HepG2 (cell line): ENCODE measurements around the gene C10orf53. TPM values are rescaled to one million over a fixed set of nuclear protein-coding genes. Genes with fewer than 3 reads are reported as not detected.

Experiments
- ATAC-seq: fragments of 200-7000 bp; cut with Tn5 transposase; 3 replicates; pipeline ENCODE4 v1.9.1; 2020; ENCODE audit warnings: mild to moderate bottlenecking, moderate library complexity
- BruUV-seq: library from RNA; stranded (reverse); fragments of 400-500 nt; replicated peaks from 2 replicates; lab custom pipeline; 2021; lab: Mats Ljungman, UMichigan
- CTCF ChIA-PET: fragments of 300-600 bp; formaldehyde crosslinking; extraction: SDS; loops from one replicate; lab custom pipeline; 2021; ENCODE audit warnings: low total read pairs, inconsistent platforms, low intra/inter-chr PET ratio; lab: Yijun Ruan, JAX
- POLR2A ChIA-PET: fragments of 350-600 bp; sonication (Branson Sonifier 250); formaldehyde crosslinking; loops from one replicate; lab custom pipeline; 2020; ENCODE audit warnings: antibody characterized with exemption, inconsistent platforms; lab: Yijun Ruan, JAX
- DNase-seq: peaks from one replicate; pipeline ENCODE4 v3.0.0-alpha.2; 2015; ENCODE audit warnings: low spot score
- FAIRE-seq: peaks from 3 replicates; lab custom pipeline; 2011; peaks lifted over from hg19 to GRCh38; lab: Jason Lieb, UNC
- H2AFZ ChIP-seq: one replicate; pipeline ENCODE4 v1.6.1; 2011; ENCODE audit warnings: low read length, inconsistent platforms
- H3K27ac ChIP-seq: fragments of 300-600 bp; 3 replicates; pipeline ENCODE4 v1.8.0; 2011; ENCODE audit warnings: mixed run types, mild to moderate bottlenecking, mixed read lengths, low read length, inconsistent platforms; ENCODE audit not compliant: insufficient read depth; ENCODE audit errors: extremely low read length
- H3K27me3 ChIP-seq, 2 experiments: fragments of 200-600 bp in 1 of 2; 2 replicates in 1 of 2; 3 replicates in 1 of 2; pipeline versions ENCODE4 v1.6.0 to v1.8.0; 2011; ENCODE audit warnings: low read length in 2 of 2, mild to moderate bottlenecking in 2 of 2, moderate library complexity in 2 of 2, inconsistent platforms in 1 of 2; ENCODE audit not compliant: insufficient read depth in 2 of 2, control insufficient read depth in 1 of 2
- H3K36me3 ChIP-seq, 2 experiments: fragments of 200-600 bp in 1 of 2; replicated peaks in 1 of 2; 2 replicates in 1 of 2; 3 replicates in 1 of 2; pipeline versions ENCODE4 v1.5.1 to v1.8.0; 2011; ENCODE audit warnings: low read length in 2 of 2, inconsistent platforms in 1 of 2; ENCODE audit not compliant: insufficient read depth in 2 of 2, control insufficient read depth in 1 of 2
- H3K4me1 ChIP-seq: 2 replicates; pipeline ENCODE4 v1.5.1; 2012; ENCODE audit warnings: low read length, inconsistent platforms; ENCODE audit not compliant: insufficient read depth
- H3K4me2 ChIP-seq: 2 replicates; pipeline ENCODE4 v1.6.0; 2011; ENCODE audit warnings: low read depth, low read length, inconsistent platforms
- H3K4me3 ChIP-seq, 3 experiments: fragments of 200-600 bp in 1 of 3; sonication (generic), shearing (Covaris generic) in 1 of 3; replicated peaks in 1 of 3; 2 replicates each; pipeline ENCODE4 v1.5.1; 2011 to 2016; ENCODE audit warnings: low read length in 3 of 3, inconsistent platforms in 2 of 3, low read depth in 2 of 3, mild to moderate bottlenecking in 2 of 3, control low read depth in 1 of 3, mixed read lengths in 1 of 3; ENCODE audit not compliant: insufficient read depth in 1 of 3
- H3K79me2 ChIP-seq: one replicate; pipeline ENCODE4 v1.6.1; 2011; ENCODE audit warnings: low read length, inconsistent platforms; ENCODE audit not compliant: insufficient read depth
- H3K9ac ChIP-seq: 2 replicates; pipeline ENCODE4 v1.6.0; 2011; ENCODE audit warnings: mild to moderate bottlenecking, low read depth, low read length, inconsistent platforms; ENCODE audit not compliant: insufficient read depth
- H3K9me3 ChIP-seq: 2 replicates; pipeline ENCODE4 v1.5.1; 2012; ENCODE audit warnings: mild to moderate bottlenecking, low read length
- H4K20me1 ChIP-seq: 2 replicates; pipeline ENCODE4 v1.6.0; 2011; ENCODE audit warnings: inconsistent platforms, mild to moderate bottlenecking, low read length, moderate library complexity; ENCODE audit not compliant: insufficient read depth
- CBX1 ChIP-seq: IDR thresholded peaks from one replicate; pipeline ENCODE4 v1.6.1; 2016; ENCODE audit warnings: antibody characterized with exemption, low read depth
- JDP2 ChIP-seq: sonication (generic); formaldehyde crosslinking; IDR thresholded peaks from 2 replicates; pipeline ENCODE4 v1.8.1; 2022; ENCODE audit warnings: missing genetic modification reagents, borderline replicate concordance
- KDM2A ChIP-seq: sonication (generic); formaldehyde crosslinking; IDR thresholded peaks from 2 replicates; pipeline ENCODE4 v1.4.0; 2020; ENCODE audit warnings: low read depth, missing genetic modification reagents, borderline replicate concordance
- KLF13 ChIP-seq: sonication (generic); formaldehyde crosslinking; IDR thresholded peaks from 2 replicates; pipeline ENCODE4 v1.4.0; 2020; ENCODE audit warnings: mild to moderate bottlenecking, missing genetic modification reagents
- MTA3 ChIP-seq: sonication (generic); formaldehyde crosslinking; IDR thresholded peaks from 2 replicates; pipeline ENCODE4 v1.4.0; 2020; ENCODE audit warnings: missing genetic modification reagents
- NCOA5 ChIP-seq: sonication (generic); formaldehyde crosslinking; IDR thresholded peaks from 2 replicates; pipeline ENCODE4 v1.4.0; 2020; ENCODE audit warnings: missing genetic modification reagents
- NFYC ChIP-seq: IDR thresholded peaks from 2 replicates; pipeline ENCODE4 v1.6.1; 2016; ENCODE audit warnings: missing genetic modification reagents, missing compliant biosample characterization
- RFXAP ChIP-seq: sonication (generic); formaldehyde crosslinking; IDR thresholded peaks from 2 replicates; pipeline ENCODE4 v1.4.0; 2020; ENCODE audit warnings: missing genetic modification reagents, borderline replicate concordance
- SMAD3 ChIP-seq: sonication (generic); formaldehyde crosslinking; IDR thresholded peaks from 2 replicates; pipeline ENCODE4 v1.4.0; 2020; ENCODE audit warnings: missing genetic modification reagents
- TMF1 ChIP-seq: sonication (generic); formaldehyde crosslinking; IDR thresholded peaks from 2 replicates; pipeline ENCODE4 v1.8.1; 2022; ENCODE audit warnings: low read depth, missing genetic modification reagents
- ZNF570 ChIP-seq: sonication (generic); formaldehyde crosslinking; IDR thresholded peaks from 2 replicates; pipeline ENCODE4 v1.4.0; 2020; ENCODE audit warnings: mild to moderate bottlenecking, missing genetic modification reagents, borderline replicate concordance
- WGBS: methylation state at CpG from one replicate; pipeline ENCODE4 v1.1.6; 2017; ENCODE audit warnings: low lambda C conversion rate; 5-methylcytosine and 5-hydroxymethylcytosine counted together
- in situ Hi-C: cut with HindIII; loops from 2 replicates; pipeline ENCODE4 v1.10.0; 2017; ENCODE audit warnings: low pct_unique_long_range_greater_than_20kb; ENCODE audit not compliant: extremely low pct_ligation_motif_present
- intact Hi-C: fragments of 100-400 bp; cut with micrococcal nuclease; formaldehyde crosslinking; loops from one replicate; pipeline ENCODE4 v1.10.0; 2022; ENCODE audit not compliant: unreplicated experiment
- polyA plus RNA-seq, 8 experiments: library from polyadenylated mRNA; depleted of rRNA in 3 of 8; stranded (reverse) in 7 of 8; unstranded in 1 of 8; fragments of >200 nt; fragmentation: Illumina TruSeq in 4 of 8; extraction: Trizol in 4 of 8; gene quantifications; 2 replicates each; pipeline versions ENCODE4 v1.2.1 to v1.2.3, GENCODE V29; 2011 to 2016; ENCODE audit warnings: low read depth in 4 of 8, missing spikeins in 1 of 8, mixed read lengths in 1 of 8; ENCODE audit not compliant: insufficient read depth in 1 of 8
- total RNA-seq, 5 experiments: library from RNA; depleted of rRNA; stranded (reverse); fragments of >200 nt; fragmentation: Illumina TruSeq; extraction: Trizol; gene quantifications; 2 replicates each; pipeline ENCODE4 v1.2.3, GENCODE V29; 2016; ENCODE audit warnings: low read depth in 1 of 5
- TF ChIP-seq, protein P1 (sequence below): fragments of 450-650 bp; IDR thresholded peaks from 2 replicates; pipeline ENCODE4 v1.6.1; 2017; ENCODE audit warnings: mild to moderate bottlenecking
- TF ChIP-seq, protein P2 (sequence below): sonication (generic); formaldehyde crosslinking; conservative IDR thresholded peaks from 2 replicates; pipeline ENCODE4 v1.4.0; 2020; ENCODE audit warnings: missing genetic modification reagents
- TF ChIP-seq, protein P3 (sequence below): sonication (generic); formaldehyde crosslinking; IDR thresholded peaks from 2 replicates; pipeline ENCODE4 v1.4.0; 2020; ENCODE audit warnings: missing genetic modification reagents
- TF ChIP-seq, protein P4 (sequence below): sonication (generic); formaldehyde crosslinking; IDR thresholded peaks from 2 replicates; pipeline ENCODE4 v1.8.0; 2022; ENCODE audit warnings: mild to moderate bottlenecking, missing genetic modification reagents; ENCODE audit not compliant: insufficient replicate concordance

C10orf53 gene
- total and polyA plus RNA-seq, 2 of the 13 experiments (the other 11 are each of a cell fraction or from before 2014, with no cell fraction given): not detected

DNA sequence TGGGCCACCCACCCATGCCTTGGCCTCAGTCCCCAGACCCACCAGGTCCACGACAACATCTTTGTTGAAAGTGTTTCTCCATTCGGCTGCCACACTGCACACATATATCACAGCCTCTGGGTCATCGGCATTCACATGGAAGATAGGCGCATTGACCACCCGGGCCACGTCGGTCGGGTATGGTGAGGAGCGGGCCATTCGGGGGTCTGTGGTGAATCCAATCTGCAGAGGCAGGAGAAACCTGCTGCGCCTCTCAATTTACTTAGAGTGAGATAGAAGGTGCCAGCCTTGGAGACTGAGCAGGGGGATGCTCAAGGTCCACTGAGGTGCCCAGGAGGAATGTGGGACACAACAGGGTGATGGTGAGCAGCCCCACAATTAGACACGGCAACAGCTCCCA, 66.3 kb downstream of the C10orf53 start (continued):
- TF ChIP-seq, protein P1, sequence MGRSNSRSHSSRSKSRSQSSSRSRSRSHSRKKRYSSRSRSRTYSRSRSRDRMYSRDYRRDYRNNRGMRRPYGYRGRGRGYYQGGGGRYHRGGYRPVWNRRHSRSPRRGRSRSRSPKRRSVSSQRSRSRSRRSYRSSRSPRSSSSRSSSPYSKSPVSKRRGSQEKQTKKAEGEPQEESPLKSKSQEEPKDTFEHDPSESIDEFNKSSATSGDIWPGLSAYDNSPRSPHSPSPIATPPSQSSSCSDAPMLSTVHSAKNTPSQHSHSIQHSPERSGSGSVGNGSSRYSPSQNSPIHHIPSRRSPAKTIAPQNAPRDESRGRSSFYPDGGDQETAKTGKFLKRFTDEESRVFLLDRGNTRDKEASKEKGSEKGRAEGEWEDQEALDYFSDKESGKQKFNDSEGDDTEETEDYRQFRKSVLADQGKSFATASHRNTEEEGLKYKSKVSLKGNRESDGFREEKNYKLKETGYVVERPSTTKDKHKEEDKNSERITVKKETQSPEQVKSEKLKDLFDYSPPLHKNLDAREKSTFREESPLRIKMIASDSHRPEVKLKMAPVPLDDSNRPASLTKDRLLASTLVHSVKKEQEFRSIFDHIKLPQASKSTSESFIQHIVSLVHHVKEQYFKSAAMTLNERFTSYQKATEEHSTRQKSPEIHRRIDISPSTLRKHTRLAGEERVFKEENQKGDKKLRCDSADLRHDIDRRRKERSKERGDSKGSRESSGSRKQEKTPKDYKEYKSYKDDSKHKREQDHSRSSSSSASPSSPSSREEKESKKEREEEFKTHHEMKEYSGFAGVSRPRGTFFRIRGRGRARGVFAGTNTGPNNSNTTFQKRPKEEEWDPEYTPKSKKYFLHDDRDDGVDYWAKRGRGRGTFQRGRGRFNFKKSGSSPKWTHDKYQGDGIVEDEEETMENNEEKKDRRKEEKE: no peak
- TF ChIP-seq JDP2 (CRISPR knock-in tag) (no peak), ZNF570 (no peak)
- TF ChIP-seq, all 625 proteins: peak for 0

DNA sequence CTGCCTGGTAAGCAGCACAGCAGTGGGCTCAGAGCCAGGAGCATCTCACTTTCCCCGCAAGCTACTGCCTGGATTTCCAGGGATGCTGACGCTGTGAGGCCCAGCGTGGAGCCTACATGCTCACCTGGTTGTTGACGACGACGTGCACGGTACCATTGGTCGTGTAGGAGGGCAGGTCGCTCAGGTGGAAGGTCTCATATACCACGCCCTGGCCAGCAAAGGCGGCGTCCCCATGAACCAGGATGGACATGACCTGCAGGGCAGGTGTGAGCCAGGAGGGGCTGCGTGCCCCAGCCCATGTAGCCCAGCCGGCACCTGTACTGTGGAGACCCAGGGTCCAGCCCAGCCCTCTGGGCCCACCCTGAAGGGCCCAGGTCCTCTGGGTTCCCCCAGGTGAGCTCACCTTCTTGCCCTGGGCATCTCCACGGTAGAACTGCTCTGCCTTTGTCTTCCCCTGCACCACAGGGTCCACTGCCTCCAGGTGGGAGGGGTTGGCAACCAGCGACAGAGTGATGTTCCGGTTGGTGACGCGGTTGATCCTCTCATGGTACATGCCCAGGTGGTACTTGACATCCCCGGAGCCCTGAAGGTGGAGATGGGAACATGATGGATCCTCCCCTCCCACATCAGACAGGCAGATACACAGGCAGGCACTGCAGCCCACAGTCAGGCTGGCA, 67.3 kb downstream of the C10orf53 start:
- DNase-seq (no peak), ATAC-seq (no peak), FAIRE-seq (no peak)
- no peaks in the 10 kb centered on the region; a peak in 1 of 5 replicates for H3K36me3 ChIP-seq
- H3K27me3 ChIP-seq: no peaks in the 10 kb centered on the region
- H3K9me3 ChIP-seq: no peaks in the 10 kb centered on the region
- CTCF ChIA-PET: no interaction called here
- H3K4me1 ChIP-seq: peaks cover 9% of the 10 kb centered on the region; the same call in 1 of the 2 replicates
- no peak overlapping the region for H3K4me3 ChIP-seq
- no peak overlapping the region for H3K27ac ChIP-seq
- no peaks in the 10 kb centered on the region for H4K20me1 ChIP-seq
- 90% methylated on average over 17 of the region's 20 CpGs for WGBS
- H3K4me2 ChIP-seq: no peak overlapping the region
- no peak overlapping the region for H3K9ac ChIP-seq
- intact Hi-C loops (no loop called here), in situ Hi-C loops (no loop called here)
- no TSS peak for BruUV-seq
- POLR2A ChIA-PET: no interaction called here
- no peaks in the 10 kb centered on the region for H3K79me2 ChIP-seq
- H2AFZ ChIP-seq: no peak overlapping the region
- TF ChIP-seq KLF13 (CRISPR knock-in tag) (no peak), MTA3 (CRISPR knock-in tag) (no peak), RFXAP (CRISPR knock-in tag) (no peak), TMF1 (CRISPR knock-in tag) (no peak), KDM2A (no peak), NFYC (CRISPR knock-in tag) (no peak), CBX1 (no peak), NCOA5 (CRISPR knock-in tag) (no peak), SMAD3 (no peak)
- TF ChIP-seq, protein P2, sequence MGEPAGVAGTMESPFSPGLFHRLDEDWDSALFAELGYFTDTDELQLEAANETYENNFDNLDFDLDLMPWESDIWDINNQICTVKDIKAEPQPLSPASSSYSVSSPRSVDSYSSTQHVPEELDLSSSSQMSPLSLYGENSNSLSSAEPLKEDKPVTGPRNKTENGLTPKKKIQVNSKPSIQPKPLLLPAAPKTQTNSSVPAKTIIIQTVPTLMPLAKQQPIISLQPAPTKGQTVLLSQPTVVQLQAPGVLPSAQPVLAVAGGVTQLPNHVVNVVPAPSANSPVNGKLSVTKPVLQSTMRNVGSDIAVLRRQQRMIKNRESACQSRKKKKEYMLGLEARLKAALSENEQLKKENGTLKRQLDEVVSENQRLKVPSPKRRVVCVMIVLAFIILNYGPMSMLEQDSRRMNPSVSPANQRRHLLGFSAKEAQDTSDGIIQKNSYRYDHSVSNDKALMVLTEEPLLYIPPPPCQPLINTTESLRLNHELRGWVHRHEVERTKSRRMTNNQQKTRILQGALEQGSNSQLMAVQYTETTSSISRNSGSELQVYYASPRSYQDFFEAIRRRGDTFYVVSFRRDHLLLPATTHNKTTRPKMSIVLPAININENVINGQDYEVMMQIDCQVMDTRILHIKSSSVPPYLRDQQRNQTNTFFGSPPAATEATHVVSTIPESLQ (CRISPR knock-in tag): no peak
- TF ChIP-seq, protein P3, sequence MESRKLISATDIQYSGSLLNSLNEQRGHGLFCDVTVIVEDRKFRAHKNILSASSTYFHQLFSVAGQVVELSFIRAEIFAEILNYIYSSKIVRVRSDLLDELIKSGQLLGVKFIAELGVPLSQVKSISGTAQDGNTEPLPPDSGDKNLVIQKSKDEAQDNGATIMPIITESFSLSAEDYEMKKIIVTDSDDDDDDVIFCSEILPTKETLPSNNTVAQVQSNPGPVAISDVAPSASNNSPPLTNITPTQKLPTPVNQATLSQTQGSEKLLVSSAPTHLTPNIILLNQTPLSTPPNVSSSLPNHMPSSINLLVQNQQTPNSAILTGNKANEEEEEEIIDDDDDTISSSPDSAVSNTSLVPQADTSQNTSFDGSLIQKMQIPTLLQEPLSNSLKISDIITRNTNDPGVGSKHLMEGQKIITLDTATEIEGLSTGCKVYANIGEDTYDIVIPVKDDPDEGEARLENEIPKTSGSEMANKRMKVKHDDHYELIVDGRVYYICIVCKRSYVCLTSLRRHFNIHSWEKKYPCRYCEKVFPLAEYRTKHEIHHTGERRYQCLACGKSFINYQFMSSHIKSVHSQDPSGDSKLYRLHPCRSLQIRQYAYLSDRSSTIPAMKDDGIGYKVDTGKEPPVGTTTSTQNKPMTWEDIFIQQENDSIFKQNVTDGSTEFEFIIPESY (CRISPR knock-in tag): no peak
- TF ChIP-seq, protein P4, sequence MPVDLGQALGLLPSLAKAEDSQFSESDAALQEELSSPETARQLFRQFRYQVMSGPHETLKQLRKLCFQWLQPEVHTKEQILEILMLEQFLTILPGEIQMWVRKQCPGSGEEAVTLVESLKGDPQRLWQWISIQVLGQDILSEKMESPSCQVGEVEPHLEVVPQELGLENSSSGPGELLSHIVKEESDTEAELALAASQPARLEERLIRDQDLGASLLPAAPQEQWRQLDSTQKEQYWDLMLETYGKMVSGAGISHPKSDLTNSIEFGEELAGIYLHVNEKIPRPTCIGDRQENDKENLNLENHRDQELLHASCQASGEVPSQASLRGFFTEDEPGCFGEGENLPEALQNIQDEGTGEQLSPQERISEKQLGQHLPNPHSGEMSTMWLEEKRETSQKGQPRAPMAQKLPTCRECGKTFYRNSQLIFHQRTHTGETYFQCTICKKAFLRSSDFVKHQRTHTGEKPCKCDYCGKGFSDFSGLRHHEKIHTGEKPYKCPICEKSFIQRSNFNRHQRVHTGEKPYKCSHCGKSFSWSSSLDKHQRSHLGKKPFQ: no peak
